Bone marrow (tissue), 2 donors: ENCODE data around the gene CHI3L1.

Source experiments
- DNase-seq, 2 donors: peaks; one replicate each; lab custom pipeline; 2025; lab: John Stamatoyannopoulos, UW

Gene CHI3L1

DNA sequence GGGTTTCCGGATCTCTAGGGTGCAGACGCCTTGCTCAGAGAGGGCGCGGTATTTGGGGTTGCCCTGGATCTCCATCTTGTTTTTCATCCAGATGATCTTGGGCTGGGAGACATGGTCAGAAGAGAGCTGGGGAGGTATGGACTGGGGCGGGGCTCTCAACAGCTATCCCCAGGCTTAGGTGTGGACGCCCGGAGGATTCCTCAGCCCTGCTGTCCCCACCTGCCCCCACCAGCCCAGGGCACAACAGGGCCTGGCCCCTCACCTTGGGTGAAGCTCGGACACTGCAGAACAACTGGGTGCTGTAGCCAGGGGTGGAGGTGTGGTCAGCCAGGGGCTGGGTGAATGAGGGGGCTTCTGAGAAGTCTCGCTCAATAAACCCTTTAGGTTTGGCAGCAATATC lies 17.5 kb downstream of the CHI3L1 start:
- DNase-seq = no peak

DNA sequence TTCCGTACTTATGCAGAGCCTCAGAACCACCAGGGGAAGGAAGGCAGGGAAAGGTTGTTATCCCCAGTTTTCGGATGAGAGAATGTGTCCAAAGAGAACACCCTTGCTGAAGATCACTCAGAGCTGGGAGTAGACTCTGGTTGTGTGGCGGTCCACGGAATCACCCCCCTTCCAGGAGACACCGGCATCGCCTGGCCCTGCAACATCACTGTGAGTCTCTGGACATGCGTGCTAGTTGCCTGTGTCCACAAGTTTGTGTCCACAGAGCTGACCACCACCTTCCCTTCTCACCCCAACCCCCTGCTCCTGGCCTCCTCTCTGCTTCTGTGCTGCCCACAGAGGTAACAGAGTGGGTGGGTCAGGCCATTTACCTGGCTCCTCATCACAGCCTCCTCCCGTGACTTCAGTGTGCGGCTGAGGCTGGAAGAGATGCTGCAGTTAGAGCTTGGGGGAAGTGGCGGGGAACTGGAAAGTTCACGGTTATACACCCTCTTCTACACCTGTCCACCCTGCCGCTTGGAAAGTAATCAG lies 18.2 kb downstream of the CHI3L1 start:
- DNase-seq = no peak

DNA sequence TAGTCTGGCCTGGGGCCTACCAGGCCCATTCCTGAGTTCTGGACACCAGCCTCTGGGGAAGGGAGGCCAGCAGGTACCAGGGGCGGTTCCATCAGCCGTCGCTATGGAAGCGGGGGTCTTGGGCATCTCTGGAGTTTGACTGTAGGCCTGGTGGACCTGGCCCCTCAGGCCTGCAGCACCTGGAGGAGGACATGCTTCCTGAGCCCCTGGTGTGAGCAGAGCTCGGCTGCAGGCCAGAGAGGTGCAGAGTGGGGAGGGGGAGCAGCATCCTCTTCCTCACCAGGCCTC lies 18.6 kb downstream of the CHI3L1 start:
- DNase-seq = no peak

DNA sequence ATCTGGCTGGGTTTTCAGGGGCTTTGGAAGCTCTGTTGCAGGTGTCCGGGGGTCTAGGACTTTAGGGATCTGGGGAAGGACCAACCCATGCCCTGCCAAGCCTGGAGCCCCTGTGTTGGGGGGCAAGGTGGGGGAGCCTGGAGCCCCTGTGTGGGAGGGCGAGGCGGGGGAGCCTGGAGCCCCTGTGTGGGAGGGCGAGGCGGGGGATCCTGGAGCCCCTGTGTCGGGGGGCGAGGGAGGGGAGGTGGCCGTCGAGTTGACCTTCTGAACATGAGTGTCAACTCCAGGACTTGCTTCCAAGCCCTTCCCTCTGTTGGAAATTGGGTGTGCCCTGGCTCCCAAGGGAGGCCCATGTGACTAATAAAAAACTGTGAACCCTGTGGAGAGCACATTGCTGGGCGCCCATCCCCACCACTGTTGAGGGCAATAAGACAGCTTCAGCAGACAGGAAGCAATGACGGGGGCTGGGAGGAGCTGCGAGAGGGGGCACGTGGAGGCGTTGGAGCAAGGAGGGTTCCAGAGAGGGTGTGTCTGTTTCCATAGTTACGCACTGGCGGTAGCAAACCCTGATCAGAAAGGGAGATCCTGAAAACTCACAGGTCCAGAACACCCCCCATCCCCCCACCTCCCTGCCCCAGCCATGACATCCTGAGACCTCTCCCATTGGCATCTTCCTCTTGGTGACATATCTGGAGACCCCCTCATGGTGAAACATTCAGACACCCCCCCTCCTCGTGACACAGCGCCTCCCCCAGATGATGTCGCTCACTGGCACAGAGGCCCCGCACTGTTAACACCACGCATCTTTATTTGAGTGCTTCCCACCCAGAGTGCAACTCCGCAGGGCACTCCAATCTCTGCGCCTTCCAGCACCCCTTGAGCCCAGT lies 19.2 kb downstream of the CHI3L1 start:
- DNase-seq = no peak

DNA sequence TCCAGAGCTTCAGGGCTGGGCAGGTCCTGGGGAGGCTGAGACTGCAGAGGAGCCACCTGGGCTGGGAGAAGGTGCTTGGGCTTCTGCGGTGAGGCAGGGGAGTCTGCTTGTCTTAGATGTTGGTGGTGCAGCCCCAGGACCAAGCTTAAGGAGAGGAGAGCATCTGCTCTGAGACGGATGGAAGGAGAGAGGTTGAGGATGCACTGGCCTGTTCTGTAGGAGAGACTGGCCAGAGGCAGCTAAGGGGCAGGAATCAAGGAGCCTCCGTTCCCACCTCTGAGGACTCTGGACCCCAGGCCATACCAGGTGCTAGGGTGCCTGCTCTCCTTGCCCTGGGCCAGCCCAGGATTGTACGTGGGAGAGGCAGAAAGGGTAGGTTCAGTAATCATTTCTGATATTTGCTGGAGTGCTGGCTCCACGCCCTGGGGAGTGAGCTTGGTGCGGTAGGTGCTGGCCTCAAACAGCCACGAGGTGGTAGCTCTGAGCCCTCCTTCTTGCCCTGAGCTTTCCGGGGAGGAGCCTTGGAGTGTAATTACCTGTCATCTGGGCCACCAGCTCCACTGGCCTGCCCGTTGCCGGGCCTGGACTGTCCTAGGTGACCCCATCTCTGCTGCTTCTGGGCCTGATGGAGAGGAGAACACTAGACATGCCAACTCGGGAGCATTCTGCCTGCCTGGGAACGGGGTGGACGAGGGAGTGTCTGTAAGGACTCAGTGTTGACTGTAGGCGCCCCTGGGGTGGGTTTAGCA lies 20.1 kb downstream of the CHI3L1 start:
- no peak for DNase-seq

DNA sequence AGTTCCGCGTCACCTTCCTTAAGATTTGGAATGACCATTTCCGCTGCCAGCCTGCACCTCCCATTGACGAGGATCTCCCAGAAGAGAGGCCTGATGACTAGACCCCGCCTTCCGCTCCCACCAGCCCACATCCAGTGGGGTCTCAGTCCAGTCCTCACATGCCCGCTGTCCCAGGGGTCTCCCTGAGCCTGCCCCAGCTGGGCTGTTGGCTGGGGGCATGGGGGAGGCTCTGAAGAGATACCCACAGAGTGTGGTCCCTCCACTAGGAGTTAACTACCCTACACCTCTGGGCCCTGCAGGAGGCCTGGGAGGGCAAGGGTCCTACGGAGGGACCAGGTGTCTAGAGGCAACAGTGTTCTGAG lies 20.7 kb downstream of the CHI3L1 start:
- DNase-seq = no peak

DNA sequence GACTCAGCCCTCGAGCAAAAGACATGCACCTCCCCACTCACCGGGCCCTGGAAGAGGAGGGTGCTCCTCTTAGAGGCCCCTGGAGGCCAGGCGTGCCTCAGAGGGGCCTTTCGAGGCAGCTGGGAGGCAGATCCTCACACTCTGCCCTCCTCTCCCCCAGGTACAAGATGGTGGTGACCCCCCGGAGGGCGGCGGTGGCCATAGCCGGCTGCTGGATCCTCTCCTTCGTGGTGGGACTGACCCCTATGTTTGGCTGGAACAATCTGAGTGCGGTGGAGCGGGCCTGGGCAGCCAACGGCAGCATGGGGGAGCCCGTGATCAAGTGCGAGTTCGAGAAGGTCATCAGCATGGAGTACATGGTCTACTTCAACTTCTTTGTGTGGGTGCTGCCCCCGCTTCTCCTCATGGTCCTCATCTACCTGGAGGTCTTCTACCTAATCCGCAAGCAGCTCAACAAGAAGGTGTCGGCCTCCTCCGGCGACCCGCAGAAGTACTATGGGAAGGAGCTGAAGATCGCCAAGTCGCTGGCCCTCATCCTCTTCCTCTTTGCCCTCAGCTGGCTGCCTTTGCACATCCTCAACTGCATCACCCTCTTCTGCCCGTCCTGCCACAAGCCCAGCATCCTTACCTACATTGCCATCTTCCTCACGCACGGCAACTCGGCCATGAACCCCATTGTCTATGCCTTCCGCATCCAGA lies 21.3 kb downstream of the CHI3L1 start:
- DNase-seq = no peak

DNA sequence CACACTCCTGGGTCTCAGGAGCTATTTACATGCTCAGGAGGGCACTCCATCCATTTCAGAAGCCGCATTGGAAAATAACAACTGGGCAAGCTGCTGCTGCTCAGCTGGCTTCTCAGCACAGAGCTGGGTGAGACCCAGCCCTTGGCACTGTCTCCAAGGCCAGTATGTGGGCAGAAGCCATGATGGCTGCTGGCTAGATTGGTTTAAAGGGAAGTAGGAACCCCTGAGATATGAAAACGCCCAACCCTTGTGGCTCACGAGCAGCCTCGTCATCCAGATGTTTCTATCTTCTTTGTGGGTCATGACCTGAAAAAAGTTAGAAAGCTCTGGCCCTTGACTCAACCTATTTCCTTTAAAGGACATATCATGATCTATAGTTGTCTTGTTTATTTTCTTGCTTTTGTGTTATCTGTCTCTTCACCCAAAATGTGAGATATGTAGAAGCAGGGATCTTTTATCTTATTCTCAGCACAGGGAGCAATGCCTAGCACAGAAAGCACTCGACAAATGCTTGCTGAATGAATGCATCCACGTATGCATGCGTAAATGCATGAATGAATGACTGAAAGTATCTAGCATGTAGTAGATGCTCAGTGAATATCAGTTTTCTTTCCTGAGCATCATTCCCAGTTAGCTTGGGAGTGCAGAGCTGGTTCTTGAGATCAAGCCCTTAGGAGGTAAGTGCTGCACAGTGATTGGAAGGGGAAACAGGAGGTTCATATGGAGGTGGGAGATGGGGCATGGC lies 22.4 kb downstream of the CHI3L1 start:
- DNase-seq = no peak

DNA sequence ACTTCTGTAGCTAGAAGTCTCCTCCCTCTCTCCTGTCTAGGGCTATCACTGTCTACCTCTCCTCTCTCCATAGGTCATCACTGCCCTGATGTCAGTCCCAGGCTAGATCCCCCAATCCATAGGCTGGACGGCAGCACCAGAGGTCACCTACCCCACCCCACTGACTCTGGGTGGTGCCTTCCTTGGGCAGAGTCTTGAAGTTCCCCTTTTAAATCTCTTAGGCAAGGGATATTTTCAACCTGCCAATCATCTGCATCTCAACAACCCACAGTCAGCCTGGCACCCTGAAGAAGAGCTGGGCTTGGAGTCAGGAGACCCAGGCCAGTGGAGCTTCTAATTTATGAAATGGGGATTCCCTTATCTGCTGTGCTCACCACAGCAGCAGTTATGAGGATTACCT lies 24.1 kb downstream of the CHI3L1 start:
- no peak for DNase-seq

DNA sequence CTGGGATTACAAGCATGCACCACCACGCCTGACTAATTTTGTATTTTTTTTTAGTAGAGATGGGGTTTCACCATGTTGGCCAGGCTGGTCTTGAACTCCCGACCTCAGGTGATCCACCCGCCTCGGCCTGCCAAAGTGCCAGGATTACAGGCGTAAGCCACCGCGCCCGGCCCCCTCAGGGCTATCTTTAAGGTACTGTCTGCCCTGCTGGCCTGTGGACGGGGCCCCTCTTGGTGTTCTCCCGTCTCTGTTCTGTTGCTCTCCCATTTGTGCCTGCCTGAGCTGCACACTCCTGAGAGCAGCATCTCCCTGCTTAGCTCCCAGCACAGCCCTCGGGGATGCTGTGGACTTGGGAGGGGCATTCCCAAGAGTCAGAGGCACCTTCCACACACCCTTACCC lies 24.8 kb downstream of the CHI3L1 start:
- no peak for DNase-seq

DNA sequence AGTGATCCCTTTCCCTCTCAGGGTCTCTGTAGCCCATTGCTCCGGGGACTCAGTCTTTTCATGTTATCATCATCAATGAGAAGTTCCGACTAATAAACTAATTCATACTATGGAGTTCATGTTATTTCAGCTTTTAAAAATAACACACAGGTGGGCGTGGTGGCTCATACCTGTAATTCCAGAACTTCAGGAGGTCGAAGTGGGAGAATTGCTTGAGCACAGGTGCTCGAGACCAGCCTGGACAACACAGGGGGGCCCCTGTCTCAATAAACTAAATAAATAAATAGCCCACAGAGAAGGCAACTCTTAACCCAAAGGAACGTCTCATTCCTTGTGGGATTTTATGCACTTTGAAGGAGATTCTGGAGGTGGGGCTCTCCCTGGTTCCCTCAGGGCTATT lies 25.3 kb downstream of the CHI3L1 start:
- DNase-seq = no peak

DNA sequence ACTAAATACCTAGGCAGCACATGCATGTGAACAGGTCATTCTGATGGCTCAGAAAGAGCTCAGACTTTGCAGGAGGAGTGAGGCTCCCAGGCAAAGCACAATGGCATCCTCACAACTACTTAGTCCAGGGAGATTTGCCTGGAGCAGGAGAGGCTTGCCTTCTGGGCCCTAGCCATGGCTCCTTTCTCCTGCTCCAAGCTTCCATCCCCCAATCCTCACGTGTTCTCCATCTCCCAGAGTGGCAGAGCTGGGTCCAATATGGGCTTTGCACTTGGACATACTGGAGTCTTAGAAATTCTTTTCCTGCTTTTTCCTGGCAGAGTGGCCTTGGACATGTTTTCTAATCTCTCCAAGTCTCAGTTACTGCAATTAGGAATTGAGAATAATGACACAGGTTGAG lies 26.7 kb downstream of the CHI3L1 start:
- no peak for DNase-seq

DNA sequence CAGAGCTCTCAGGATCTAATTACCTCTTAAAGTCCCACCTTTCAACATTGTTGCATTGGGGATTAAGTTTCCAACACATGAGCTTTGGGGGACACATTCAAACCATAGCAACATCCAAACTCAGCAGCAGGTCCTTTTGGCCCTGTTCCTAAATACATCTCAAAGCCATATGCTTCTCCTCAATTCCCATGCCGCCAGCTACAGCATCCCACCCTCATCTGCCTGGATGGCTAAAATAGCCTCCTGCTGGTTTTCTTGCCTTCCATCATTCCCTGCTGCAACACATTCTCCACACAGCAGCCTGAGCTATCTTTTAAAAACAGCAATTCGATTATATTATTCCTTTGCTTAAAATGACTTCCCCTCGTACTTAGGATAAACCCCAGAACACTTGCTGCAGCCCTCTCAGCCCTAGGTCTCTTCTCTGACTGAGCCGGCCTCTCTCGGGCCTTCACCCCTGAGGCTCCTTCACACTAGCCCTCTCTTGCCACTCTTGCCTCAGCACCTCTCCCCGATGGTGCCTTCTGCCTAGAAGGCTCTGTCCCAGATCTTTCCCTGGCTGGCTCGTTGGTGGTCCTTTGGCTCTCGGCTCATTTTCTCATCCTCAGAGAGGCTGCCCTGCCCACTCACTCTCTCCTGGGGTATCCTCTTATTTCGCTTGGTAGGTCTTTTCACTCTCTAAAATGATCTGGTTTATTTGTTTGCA lies 27.4 kb downstream of the CHI3L1 start:
- DNase-seq = no peak

DNA sequence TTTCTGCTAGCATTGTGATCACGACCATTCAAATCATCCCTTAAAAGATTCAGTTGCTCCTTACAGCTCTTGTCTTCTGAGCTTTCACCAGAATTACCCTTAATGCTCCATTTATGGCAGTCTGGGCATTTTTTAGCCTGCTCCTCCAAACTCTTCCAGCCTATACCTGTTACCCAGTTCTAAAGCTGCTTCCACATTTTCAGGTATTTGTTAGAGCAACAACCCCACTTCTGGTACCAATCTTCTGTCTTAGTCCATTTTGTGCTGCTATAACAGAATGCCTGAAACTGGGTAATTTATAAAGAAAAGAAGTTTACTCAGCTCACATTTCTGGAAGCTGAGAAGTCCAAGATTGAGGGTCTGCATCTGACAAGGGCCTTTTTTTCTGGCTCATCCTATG lies 28.1 kb downstream of the CHI3L1 start:
- DNase-seq = no peak

DNA sequence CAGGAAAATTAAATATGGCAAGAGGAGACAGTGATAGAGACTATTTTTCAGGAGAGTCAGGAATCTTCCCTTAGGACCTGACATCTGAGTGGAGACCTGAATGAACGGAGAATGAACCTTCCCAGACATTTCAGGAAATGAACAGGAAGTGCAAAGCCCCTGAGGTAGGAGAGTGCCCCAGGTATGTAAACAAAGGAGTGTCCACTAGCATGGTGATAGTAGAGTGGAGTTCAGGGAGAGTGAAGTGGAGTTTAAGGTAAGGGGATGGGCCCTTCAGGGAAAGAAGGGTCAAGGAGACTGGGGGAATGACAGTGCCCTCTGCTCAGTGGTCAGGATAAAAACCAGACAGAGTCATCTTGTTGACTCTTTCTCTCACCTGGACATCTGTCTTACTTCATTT lies 30.2 kb downstream of the CHI3L1 start:
- DNase-seq = no peak

DNA sequence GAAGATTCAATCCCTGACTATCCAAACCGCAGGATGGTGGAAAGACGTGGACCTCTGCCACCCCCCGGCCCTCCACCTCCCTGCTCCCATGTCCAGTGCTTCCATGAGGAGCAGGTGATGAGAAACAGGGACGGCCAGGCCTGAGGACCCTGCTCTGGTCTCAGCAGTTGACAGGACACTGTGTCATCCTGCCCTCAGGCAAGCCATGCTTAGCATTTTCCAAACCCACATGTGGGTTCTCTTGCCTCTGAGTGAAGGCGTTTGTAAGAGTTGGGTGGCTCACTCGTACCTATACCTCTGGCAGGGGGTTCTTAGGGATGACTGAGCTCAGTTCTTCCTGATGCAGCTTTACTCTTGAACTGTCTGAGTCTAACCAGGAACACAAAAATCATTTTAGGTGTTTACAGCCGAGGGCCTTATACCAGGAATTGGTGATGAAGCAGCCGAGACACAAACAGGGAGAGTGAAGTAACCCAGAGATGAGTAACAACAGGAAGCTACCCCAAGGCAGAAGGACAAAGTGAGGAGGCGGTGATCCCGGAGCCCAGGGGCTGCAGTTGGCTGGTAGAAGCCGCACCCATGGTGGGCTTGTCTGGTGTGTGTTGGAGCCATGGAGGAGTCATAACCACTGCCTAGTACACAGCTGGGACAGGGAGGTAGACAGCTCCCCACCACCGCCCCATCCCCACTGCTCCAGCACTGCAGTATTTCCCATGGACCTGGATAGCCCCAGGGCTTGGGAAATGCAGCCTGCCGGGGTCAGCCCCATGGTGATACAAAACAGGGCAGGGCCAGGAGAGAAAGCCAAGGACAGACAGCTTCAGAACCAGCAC lies 32.3 kb downstream of the CHI3L1 start:
- DNase-seq = no peak

DNA sequence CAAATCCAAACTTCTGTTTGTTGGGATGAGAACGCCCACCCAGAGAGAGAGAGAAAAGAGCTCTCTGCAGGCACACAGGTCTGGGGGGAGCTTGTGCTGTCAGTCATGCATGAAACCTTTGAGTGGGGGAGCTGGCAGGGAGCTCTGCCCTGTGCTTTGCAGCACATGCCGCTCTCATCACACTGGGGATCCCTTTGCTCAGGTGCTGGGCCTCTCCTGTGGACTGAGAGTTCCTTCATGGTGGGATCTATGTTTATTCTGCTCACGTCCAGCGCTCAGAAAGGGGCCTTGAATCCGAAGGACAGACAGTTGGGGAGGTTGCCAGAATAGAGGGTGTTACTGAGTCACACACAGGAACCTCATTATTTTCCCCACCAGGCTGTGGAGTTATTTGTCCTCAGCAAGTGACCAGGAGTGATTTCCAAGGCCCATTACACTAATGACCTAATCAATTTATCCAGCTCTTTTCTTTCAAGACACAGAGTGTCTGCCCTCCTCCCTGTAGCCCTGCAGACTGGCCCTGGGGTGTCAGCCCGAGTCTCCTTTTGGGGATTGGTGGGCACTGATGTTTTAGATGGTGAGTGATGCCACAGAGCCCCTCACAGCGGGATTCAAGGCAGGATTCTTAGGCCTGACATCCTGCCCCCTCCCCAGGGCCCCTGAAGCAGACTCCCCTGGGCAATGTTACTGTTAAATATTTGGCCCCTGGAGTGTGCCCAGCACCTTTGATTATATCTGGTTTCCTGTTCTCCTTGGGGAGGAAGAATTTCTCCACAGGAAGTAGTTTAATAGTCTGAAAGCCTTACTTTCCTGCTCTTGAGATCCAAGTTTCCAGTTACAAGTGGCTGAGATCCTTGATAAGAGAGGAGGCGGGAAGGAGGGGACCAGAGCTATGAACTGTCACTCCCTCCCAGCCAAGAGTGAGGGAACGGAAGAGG lies 33.2 kb downstream of the CHI3L1 start:
- no peak for DNase-seq

DNA sequence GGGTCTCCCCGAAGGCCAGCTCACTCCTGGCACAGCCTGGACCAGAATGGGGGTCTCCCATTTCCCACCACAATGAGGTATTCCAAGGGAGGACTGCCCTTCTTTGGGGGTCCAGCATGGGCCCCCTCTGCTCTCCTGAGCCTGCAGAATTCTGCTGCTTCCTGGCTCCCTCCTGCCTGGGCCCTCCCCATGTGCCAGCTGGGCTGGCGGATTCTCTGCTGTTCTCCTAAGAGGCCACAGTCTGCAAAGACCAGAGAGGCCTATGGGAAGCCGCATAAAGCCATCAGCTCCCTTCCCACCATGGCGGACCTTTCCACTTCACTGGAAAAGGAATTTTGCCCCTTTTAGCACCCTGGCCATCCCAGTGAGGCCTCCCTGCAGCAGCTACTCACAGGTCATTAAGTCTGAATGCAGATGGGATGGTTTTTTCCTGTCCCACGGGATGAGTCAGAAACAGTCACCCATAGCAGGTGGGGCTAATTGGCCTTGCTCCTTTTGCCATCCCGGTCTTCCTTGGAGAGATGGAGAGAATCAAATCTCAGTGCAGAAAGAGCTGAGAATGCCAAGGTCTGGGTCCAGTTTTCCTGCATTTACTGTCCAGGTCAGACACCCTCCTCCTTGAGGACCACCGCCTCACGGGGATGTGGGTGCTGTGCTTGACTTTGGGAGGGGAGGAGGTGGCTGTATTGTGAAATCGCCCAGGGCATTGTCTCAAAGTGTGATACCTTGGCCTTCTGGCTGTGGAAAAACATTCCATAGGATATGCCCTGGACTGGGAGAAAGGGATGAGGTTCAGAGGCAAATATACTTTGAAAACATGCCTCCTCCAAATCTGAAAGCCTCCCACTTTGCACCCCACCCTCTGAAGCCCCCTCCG lies 34.1 kb downstream of the CHI3L1 start:
- DNase-seq = no peak
